GM18517 (cell line): ENCODE results near the gene PIGQ.

Experiments
- ATAC-seq: cut with Tn5 transposase; IDR thresholded peaks from one replicate; pipeline ENCODE4 v1.9.1; 2021; ENCODE audit warnings: mild to moderate bottlenecking, moderate library complexity; ENCODE audit not compliant: unreplicated experiment

Gene PIGQ

DNA sequence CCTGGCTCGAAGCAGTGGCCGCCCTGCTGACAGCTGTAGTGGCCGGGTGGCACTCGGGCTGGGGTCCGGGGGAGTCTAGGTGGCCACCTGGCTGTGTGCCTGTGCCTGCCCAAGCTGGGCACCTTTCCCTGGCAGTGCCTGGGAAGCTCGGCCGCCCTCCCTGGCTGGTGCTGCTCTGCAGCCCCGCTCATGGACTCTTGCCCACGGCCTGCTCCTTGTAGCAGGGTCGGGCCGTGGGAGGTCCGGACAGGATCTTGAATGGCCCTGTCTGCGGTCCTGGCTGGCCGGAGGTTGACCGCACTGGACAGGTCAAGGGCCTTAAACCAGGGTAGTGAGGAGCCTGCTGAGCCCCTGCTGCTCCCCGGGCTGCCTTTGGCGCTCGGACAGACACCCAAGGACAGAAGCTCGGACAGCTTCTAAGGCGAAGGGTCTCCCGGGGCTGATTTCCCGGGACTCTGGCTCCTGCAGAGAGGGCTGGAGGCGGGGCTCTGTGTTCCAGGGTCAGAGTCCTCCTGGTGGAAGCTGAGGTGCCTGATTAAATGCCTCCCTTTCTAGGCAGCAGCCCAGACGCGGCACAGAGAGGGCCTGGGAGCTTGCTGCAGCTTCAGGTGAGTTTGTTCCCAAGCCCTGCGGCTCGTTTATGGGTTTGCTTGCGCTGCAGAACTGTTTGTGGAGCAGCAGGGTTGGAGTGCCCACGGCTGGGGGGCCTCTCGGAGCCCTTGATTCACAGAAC, 36.2 kb upstream of the PIGQ start:
- ATAC-seq = no peak

DNA sequence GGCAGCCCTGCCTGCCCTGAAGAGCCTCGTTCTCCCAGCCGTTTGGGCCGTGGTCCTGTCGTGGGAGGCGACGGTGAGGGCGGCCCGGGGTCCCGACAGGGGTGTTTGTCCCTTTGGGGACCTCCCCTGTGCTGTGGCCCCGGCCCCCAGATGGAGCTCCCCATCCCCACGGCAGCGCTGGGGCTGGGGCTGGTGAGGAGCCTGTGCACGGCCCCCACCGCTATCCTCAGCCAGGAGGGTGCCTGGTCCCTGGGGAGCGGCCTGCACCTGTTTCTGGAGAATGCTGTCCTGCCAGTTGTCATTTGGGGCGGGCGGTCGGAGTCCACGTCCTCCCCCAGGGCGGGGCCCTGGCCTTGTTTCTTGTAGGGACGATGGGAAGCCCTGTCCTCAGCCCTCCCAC, 35.6 kb upstream of the PIGQ start:
- no peak for ATAC-seq

DNA sequence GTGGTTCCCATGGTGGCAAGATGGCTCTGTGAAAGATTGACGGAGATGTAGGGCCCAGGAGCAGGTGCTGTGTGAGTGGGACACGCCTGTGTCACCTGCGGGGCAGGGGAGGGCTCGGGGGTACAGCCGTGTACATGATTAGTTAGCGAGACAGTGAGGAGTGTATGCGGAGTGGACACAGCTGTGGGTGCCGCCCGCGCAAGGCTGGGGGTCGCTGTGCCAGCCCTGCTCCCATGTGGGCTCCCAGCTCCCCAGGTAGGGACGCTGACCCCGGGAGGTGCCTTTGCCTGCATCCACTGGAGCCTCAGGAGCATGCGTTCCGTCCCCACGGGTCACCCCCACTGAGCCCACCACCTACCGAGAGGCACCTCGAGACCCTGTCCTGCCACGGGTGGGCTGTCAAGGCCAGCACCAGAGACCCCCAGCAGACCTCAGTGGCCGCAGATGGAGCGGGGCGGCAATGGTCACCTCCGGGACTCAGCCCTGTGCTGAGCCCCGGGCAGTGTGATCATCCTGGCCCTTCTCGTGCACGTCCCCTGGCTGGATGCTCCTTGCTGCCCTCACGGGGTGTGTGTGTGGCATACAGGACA, 34.8 kb upstream of the PIGQ start:
- ATAC-seq = no peak

DNA sequence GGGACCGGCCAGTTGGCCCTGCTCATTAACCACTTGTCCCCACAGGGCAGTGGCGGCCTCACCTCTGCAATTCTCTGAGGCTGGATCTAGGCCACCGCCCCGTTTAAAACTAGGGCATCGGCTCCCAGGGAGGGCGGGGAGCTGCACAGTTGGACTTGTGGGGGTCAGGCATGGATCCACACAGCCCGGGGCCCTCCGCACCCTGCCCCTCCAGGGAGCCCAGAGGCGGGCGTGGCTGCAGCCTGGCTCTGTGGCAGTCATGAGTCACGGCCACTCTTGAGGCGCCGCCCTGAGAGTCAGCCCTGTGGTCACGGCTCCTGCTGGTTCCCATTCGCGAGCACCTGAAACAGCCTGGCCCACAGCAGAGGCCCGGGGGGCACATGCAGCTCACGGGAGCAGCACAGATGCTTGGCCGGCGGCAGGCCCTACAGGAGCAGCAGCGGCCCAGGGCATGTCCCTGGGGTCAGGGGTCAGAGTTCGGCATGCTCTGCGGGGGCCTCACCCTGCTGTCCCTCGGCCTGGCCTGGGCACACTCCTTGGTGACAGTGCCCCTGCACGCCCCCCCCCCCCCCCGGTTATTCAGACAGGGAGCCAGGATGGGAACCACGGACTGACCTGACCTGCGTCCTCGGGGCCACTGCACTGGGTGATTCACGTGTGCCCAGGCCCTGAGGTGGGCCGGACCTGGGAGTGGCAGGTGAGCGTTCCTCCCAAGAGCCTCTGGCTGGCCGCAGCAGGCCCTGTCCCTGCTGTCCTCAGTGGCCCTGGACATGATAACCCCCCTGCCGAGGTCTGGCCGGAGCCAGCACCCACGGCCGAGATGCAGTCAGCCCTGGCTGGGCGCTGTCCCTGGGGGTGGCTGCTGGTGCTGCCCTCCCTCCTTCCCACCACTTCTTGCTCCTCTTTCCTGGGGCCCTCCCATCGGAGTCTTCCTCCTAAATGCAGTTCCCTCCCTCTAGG, 34.0 kb upstream of the PIGQ start:
- no peak for ATAC-seq

DNA sequence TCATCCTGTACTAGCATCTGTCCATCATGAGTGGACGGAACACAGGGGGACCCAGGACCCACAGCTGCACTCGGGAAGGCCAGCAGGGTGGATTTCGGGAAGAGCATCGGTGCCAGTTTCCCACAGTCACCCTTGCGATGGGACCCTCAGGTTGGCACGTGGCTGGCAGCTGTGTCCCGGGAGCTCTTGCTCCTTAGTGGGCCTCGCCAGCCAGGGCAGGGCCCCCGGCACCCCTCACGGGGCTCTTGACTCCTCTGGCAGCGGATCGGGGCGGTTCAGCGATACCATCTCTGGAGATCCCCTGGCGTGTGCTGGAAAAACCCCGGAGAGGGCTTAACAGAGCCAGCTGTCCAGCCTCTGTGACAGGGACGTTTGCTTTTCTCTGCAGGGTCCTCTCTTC, 33.0 kb upstream of the PIGQ start:
- no peak for ATAC-seq

DNA sequence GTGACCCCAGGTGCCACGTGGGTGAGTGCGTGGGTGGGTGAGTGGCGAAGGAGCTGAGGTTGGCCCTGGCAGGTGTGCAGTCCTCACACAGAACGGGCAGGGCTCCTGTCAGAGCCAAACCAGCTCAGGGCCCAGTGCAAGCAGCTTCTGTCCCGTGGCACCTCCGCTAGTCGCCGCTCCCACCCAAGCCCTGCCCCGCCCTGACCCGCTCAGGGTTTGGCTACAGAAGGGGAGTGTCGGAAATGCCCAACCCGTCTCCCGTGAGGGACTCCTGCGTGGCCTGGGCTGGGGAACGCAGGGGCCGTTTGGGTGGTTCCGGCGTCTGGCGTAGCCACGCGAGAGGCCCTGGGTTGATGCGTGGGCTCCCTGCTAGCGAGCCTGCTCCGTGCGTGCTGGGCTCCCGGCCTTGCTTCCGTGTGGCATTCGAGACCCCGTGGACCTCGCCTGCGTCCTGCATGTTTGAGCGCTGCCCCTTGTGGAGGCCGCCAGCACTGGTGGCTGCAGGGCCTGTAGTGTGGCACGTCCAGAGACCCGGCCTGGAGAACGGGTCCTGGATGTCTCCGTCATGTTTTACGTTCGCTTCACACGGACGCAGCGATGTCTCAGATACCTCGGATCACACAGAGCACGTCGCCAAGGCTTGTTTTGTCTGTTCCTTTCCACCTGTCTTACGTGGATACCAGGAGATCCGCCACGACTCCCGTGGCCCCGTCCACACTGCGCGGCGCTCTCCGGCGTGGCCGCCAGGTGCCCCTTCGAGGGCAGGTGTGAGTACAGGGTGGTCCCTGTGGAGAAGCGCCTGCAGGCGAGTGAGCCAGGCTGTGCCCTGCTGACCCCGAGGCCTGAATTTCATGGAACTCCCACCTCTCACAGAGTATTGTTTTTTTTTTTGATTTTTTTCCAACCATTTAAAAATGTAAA, 32.1 kb upstream of the PIGQ start:
- no peak for ATAC-seq

DNA sequence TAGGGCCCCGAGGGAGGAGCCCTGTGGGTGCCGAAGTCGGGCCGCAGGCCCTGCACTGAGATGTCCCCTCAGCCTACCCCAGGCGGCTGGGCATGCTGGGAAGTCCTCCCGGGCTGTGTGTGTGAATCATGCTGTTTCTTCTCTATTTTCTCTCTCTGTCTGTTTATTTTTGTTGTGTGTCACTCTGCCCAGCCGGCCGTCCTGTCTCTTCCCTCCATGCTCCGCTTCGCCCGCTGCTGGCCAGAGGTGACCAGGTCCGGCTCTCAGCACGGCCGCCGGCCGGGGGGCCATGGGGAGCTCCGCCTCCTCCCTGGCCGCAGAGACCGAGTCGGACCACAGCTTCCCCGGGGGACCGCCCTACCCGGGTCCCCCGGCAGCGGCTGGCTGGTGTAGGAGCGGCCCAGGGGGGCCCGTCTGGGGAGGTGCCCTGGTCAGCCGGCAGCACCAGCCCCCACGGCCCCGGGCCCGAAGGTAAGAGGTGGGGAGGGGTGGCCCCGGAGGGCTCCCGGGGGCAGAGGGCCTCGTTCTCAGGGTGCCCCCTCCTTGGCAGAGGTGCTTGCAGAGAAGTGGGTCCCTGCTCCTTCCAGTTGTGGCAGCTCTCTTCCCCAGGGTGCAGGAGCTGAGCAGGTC, 29.8 kb upstream of the PIGQ start:
- no peak for ATAC-seq

DNA sequence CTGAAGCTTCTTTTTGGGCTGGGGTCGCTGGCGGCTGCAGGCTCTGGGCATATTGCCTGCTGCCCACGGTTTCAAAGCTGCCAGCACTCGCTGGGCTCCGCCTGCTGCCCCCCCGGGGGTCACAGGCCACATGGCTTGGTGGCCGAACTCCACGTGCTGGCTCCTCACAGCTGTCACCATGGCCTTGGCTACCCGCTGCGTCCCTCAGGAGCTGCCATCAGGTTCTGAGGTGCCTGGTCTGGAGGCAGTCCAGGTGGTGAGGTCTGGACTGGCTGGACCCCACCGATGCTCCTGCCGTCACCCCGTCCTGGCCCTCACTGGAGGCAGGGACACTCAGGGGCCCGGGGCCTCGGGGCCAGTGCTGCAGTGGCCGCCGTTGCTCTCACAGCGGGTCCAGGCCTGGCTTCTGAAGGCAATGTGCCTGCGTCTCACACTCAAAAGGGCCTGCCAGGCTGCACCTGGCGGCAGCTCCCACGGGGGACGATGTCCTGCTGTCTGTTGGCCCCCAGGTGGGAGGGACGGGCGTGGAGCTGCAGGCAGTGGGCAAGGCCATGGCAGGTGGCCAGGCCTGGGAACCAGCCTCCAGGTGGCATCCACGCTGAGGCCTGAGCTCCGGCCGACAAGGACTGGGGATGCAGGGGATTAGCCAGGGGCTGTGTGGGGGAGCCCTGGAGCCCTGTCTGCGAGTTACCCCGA, 29.0 kb upstream of the PIGQ start:
- no peak for ATAC-seq

DNA sequence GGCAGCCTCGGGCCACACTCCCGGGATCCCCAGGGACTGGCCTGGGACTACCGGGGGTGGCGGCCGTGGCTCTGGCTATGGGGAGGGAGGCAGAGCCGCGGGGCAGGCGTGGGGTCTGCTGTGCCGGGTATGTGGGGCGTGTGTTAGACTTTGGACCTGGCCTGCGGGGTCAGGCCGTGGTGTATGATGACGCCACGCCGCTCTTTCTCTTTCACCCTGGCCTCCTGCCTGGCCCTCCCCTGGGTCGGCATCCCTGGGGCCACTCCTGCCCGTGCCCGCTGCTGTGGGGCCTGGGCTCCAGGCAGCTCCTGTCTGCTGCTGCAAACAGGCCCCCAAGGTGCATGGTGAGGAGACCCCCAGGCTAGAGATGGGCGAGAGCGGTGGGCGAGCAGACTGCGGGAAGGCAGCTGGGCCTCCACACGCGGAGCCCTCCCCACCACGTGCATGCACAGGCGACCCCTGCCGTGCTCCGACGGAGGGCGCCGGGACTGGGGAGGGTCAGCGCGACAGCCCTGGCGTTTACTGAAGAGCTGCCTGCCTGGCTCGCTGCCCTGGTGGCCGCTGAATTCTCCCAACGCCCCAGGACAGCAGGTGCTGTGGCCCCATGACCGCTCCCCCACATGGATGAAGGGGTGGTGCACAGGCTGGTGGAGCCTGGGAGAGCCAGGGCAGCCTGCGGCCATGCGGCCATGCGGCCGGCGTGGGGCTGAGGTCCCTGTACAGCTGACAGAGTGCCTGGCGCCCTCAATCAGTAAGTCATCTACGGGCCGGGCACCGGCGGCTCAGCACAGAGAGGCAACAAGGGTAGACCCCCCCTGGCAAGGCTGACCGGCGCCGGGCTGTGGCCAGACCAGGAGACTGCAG, 26.2 kb upstream of the PIGQ start:
- ATAC-seq = no peak

DNA sequence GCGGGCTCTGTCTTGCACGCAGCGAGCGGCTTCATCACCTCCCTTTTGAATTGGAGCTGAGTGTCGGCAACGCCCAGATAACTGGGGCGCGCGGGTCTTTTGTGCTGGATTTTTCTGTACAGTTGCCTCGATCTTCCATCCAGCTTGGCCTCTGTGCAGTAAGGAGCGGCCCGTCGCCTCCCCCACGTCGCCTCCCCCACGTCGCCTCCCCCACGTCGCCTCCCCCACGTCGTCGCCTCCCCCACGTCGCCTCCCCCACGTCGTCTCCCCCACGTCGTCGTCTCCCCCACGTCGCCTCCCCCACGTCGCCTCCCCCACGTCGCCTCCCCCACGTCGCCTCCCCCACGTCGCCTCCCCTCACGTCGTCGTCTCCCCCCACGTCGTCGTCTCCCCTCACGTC, 25.3 kb upstream of the PIGQ start:
- ATAC-seq = no peak

DNA sequence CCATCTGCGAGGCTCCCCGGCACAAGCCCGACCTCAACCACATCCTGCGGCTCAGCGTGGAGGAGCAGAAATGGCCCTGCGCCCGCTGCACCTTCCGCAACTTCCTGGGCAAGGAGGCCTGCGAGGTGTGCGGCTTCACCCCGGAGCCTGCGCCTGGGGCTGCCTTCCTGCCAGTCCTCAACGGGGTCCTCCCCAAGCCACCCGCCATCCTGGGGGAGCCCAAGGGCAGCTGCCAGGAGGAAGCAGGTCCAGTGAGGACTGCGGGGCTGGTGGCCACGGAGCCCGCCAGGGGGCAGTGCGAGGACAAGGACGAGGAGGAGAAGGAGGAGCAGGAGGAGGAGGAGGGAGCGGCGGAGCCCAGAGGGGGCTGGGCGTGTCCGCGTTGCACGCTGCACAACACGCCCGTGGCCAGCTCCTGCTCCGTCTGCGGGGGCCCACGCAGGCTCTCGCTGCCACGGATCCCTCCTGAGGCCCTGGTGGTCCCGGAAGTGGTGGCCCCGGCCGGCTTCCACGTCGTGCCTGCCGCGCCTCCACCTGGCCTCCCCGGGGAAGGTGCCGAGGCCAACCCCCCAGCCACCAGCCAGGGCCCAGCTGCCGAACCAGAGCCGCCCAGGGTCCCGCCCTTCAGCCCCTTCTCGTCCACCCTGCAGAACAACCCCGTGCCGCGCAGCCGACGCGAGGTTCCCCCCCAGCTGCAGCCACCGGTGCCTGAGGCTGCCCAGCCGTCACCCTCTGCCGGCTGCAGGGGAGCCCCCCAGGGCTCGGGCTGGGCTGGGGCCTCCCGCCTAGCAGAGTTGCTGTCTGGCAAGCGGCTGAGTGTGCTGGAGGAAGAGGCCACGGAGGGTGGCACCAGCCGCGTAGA, 22.6 kb upstream of the PIGQ start:
- ATAC-seq = no peak

DNA sequence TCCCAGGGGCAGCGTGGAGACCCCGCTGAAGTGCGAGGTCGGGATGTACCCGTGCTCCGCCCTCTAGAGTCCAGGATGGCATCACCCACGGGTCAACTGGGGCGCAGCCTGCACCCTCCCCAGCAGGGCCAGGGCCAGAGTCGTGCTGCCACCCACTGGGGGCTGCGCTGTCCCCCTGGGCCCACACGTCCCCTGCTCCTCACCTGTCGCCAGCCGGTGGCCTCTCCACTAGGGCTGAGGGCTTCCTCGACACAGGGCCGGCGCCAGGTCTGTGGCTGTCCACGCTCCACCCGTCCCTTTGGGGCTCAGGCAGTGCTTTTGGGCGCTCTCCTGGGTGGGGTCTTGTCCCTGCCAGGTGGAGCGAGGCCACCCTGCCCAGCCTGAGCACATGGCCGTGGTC, 21.2 kb upstream of the PIGQ start:
- ATAC-seq = no peak

DNA sequence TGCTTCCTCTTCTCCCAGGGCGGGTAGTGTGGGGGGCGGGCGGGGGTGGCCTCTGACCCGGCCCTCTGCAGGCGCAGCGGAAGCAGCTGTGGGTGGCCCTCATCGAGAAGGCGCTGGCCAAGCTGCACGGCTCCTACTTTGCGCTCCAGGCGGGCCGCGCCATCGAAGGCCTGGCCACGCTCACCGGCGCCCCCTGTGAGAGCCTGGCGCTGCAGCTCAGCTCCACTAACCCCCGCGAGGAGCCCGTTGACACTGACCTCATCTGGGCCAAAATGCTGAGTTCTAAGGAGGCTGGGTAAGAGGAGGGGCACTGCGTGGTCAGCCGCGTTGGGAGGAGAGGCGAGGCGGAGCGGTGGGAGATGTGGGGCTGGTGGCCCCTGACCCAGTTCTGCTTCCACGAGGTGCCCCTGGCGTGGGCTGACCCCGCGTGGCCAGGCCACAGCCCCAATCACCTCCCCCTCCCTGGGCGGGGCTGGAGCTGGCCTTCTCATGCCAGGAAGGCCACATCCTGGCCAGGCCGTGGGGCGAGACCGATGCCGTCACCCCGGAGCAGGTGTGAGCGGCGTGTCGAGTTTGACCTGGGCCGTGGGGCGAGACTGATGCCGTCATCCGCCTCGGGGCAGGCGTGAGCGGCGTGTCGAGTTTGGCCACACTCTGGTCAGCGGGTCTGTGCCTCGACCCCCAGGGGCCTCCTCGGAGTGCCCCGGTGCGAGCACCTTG, 20.1 kb upstream of the PIGQ start:
- no peak for ATAC-seq

DNA sequence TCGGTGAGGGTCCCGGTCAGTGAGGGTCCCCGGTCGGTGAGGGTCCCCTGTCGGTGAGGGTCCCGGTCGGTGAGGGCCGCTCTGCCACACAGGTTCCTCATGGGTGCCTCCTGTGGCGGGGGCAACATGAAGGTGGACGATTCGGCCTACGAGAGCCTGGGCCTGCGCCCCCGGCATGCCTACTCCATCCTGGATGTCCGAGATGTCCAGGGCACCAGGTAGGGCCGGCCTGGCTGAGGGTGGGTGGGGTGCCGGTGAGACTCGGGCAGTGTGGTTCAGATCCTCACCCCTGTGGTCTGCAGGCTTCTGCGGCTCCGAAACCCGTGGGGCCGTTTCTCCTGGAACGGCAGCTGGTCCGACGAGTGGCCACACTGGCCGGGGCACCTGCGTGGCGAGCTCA, 18.6 kb upstream of the PIGQ start:
- no peak for ATAC-seq

DNA sequence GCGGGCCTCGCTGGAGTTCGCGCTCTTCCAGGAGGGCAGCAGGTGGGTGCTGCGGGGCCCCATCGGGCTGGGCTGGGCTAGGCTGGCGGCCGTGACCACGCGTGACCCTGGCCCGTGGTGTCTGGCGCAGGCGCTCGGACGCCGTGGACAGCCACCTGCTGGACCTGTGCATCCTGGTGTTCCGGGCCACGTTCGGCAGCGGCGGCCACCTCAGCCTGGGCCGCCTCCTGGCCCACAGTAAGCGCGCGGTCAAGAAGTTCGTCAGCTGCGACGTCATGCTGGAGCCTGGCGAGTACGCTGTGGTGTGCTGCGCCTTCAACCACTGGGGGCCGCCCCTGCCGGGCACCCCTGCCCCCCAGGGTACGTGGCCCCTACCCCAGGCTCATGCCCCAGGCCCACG, 17.6 kb upstream of the PIGQ start:
- ATAC-seq = no peak

DNA sequence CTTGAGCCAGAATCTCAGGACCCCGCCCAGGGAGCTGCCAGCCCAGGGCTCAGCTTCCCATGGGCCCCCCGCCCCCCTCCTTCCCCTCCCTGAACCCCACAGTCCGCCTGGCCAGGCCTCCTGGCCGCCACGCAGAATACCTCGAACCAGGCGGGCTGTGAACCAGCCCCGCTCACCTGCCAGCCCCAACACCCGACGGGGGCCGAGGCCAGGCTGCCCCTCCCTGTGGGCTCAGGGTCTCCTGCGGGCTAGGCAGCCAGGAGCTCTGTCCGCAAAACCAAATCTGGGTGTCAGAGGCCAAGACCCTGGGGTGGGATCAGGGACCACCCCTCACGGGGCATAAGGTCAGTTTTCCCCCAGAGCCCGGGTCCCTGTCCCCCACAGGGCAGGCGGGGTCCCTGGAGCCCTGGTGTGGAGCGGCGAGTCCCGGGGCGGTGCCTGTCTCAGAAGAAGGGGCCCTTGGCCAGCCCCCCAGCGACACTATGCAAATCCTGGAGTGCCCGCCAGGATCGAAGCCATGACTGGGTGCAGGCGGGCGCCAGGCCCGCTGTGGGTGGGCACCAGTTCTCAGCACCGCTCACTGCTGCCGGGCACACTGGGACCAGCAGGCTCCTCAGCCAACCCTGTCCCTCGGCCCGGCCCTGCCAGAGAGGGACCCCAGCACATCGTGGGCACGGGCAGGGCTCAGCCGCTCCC, 16.0 kb upstream of the PIGQ start:
- ATAC-seq = no peak

DNA sequence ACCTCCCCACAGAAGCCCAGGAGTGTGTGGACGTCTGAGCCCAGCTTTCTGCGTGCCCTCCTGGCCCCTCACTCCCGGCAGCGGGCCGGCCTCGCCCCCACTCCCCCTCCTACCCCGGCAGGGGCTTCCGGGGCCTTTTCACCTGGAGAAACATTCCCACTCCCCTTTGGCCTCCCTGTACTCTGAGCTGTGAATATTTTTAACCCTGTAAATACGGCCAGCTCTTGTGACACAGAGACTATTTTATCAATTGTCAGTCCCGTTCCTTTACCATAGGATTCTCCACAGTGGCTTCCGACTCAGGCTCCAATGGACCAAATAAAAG, 15.5 kb upstream of the PIGQ start:
- ATAC-seq = no peak
